Camera-type eye (tissue), 1 donor: ENCODE measurements around the gene UBE2H. TPM values are rescaled to one million over a fixed set of nuclear protein-coding genes. Genes with fewer than 3 reads are reported as not detected.

ENCODE experiments used
- total RNA-seq: library from RNA; depleted of rRNA; stranded (reverse); fragments of >200 nt; gene quantifications from one replicate; pipeline ENCODE4 v1.2.3, GENCODE V29; 2014

The UBE2H gene
- total RNA-seq: 111 TPM

GRCh38 chr7:129952653-129953560 is at the start of gene UBE2H:
TSS of gene UBE2H (minus strand) at chr7:129952960. CDS start at chr7:129952555, 405 bp downstream.

Other genes starting within 250 kb of the UBE2H start
- gene ZC3HC1, start 98.4 kb upstream of the UBE2H start, total RNA-seq: 19.2 TPM
- 50.6 TPM for gene KLHDC10, start 117.6 kb upstream of the UBE2H start, total RNA-seq